Chondrocyte (in vitro differentiated cells): ENCODE measurements around the gene DDX19B. TPM values are rescaled to one million over a fixed set of nuclear protein-coding genes. Genes with fewer than 3 reads are reported as not detected.
A peak's percentile ranks its signal among the peaks of the same experiment; 100 is the strongest.
"Not testable (repeated sequence)": the region's sequence is repeated elsewhere in the genome, so short reads cannot be mapped to it uniquely, and the experiment has no call there.

ENCODE experiments used
- DNase-seq: peaks from one replicate; pipeline ENCODE4 v3.0.0; 2021; ENCODE audit warnings: mixed read lengths, low spot score
- H3K27ac Mint-ChIP-seq: one replicate; pipeline ENCODE4 v1.8.0; 2021; ENCODE audit warnings: mild to moderate bottlenecking, moderate library complexity, mixed read lengths; ENCODE audit not compliant: unreplicated experiment
- H3K27me3 Mint-ChIP-seq: 2 replicates; pipeline ENCODE4 v1.8.0; 2021; ENCODE audit warnings: low read depth, mixed read lengths
- H3K36me3 Mint-ChIP-seq: 2 replicates; pipeline ENCODE4 v1.8.0; 2021; ENCODE audit warnings: low read depth, mixed read lengths
- H3K4me1 Mint-ChIP-seq: 2 replicates; pipeline ENCODE4 v1.8.0; 2021; ENCODE audit warnings: low read depth, mild to moderate bottlenecking, mixed read lengths
- H3K4me3 Mint-ChIP-seq: one replicate; pipeline ENCODE4 v1.8.0; 2021; ENCODE audit warnings: mild to moderate bottlenecking, moderate library complexity, mixed read lengths; ENCODE audit not compliant: unreplicated experiment
- H3K9me3 Mint-ChIP-seq: 2 replicates; pipeline ENCODE4 v1.8.0; 2021; ENCODE audit warnings: low read depth, mixed read lengths
- total RNA-seq: library from RNA; stranded (reverse); gene quantifications from 3 replicates; pipeline ENCODE4 v1.2.1, GENCODE V29; 2021
- TF ChIP-seq, protein P1 (sequence below): fragments of 200-600 bp; sonication (generic); IDR thresholded peaks from 2 replicates; pipeline ENCODE4 v1.5.0; 2021; ENCODE audit warnings: antibody characterized with exemption, mild to moderate bottlenecking, moderate library complexity

Gene DDX19B
- total RNA-seq, 1 donor from 2014 or later = 22.9 TPM

DNA sequence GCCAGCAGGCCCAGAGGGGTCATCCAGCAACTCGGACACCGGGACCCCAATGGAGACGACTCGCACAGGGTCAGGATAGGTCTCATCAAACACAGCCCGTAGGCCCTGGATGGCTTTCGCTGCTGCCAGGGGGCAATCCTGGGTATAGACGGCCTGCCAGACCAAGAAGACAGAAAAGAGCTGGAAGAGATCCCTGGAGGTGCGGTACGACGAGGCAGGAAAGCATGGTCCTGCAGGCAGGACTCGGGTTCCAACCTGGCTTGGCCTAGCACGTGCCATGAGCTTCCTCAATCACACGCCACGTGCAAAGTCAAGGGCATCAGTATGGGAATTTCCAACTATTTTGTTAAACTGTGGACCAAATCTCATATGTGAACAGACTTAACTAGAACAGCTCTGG lies 40.9 kb upstream of the DDX19B start:
- Mint-ChIP-seq H3K9me3 (no peaks in the 10 kb centered on the region), H3K36me3 (peaks cover 48% of the 10 kb centered on the region), H3K4me3 (no peak overlapping the region), H3K27me3 (no peaks in the 10 kb centered on the region), H3K27ac (peak overlapping the region; percentile 24), H3K4me1 (peaks cover 6% of the 10 kb centered on the region)
- DNase-seq = peak; percentile 71
- TF ChIP-seq, protein P1, sequence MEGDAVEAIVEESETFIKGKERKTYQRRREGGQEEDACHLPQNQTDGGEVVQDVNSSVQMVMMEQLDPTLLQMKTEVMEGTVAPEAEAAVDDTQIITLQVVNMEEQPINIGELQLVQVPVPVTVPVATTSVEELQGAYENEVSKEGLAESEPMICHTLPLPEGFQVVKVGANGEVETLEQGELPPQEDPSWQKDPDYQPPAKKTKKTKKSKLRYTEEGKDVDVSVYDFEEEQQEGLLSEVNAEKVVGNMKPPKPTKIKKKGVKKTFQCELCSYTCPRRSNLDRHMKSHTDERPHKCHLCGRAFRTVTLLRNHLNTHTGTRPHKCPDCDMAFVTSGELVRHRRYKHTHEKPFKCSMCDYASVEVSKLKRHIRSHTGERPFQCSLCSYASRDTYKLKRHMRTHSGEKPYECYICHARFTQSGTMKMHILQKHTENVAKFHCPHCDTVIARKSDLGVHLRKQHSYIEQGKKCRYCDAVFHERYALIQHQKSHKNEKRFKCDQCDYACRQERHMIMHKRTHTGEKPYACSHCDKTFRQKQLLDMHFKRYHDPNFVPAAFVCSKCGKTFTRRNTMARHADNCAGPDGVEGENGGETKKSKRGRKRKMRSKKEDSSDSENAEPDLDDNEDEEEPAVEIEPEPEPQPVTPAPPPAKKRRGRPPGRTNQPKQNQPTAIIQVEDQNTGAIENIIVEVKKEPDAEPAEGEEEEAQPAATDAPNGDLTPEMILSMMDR = no peak

DNA sequence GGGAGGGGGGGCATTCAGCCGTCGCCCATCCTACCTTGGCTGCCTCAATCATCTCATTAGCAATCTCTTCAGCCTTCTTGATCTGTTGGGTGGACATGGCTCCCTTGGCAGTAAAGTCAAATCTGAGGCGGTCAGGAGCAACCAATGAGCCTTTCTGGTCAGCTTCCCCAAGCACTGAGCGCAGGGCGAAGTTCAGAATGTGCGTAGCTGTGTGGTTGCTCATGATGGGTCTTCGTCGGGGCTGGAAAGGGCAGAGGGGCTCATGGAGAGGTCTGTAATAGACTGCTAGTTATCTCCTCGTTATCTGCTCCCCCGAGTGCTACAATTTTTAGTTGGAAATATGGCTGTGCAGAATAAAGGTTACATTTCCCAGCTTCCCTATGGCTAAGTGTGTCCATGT lies 40.0 kb upstream of the DDX19B start:
- Mint-ChIP-seq H3K9me3 (no peaks in the 10 kb centered on the region), H3K36me3 (peaks cover 46% of the 10 kb centered on the region), H3K27ac (no peak overlapping the region), H3K4me3 (no peak overlapping the region), H3K27me3 (no peaks in the 10 kb centered on the region), H3K4me1 (peaks cover under 1% of the 10 kb centered on the region)
- TF ChIP-seq, protein P1 = no peak
- peak; percentile 56 for DNase-seq

DNA sequence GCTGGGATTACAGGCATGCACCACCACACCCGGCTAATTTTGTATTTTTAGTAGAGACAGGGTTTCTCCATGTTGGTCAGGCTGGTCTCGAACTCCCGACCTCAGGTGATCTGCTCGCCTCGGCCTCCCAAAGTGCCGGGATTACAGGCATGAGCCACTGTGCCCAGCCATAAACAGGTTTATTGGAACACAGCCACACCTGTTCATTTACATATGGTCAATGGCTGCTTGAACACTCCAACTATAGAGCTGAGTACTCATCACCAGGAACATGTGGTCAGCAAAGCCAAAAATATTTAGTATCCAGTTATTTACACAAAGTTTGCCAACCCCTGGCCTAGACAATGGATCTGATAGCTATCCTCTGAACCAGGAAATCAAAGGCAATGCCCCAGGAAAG lies 39.1 kb upstream of the DDX19B start:
- not testable (repeated sequence) for H3K27ac Mint-ChIP-seq, H3K9me3 Mint-ChIP-seq, H3K27me3 Mint-ChIP-seq, H3K4me1 Mint-ChIP-seq, DNase-seq, H3K4me3 Mint-ChIP-seq
- peaks cover 47% of the 10 kb centered on the region for H3K36me3 Mint-ChIP-seq

DNA sequence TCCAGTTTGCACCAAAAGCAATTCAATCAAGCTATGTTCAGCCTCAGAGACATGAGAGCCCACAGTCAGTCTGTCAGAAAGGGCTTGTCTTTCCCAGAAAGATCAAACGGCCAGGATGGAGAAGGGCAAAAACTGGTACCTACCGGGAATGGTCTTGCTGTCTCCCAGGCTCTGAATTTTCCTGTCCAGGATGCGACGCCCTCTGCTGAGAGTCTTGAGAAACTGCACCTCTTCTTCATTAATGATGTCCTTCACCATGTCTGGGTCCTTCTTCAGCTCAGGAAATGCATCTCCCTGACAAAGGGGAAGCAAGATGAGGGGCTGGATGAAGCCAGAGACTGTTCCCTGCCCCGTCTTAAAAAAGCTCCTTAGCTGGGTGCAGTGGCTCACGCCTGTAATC lies 31.5 kb upstream of the DDX19B start:
- peaks cover 45% of the 10 kb centered on the region for H3K36me3 Mint-ChIP-seq
- no peaks in the 10 kb centered on the region for H3K4me1 Mint-ChIP-seq
- no peaks in the 10 kb centered on the region for H3K9me3 Mint-ChIP-seq
- H3K4me3 Mint-ChIP-seq = no peak overlapping the region
- H3K27ac Mint-ChIP-seq = peak overlapping the region; percentile 51
- H3K27me3 Mint-ChIP-seq = no peaks in the 10 kb centered on the region
- TF ChIP-seq, protein P1 = peak; percentile 78
- peak; percentile 27 for DNase-seq

DNA sequence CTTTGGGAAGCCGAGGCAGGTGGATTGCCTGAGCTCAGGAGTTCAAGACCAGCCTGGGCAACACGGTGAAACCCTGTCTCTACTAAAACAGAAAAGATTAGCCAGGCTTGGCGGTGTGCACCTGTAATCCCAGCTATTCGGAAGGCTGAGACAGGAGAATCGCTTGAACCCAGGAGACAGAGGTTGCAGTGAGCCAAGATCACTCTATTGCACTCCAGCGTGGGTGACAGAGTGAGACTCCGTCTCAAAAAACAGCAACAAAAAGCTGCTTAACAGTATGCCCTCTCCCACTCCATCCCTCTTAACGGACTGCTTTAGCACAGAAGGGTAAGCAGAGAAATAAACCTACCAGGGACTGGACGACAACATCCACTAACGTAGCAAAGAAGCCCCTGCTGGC lies 31.1 kb upstream of the DDX19B start:
- not testable (repeated sequence) for H3K27me3 Mint-ChIP-seq, DNase-seq, H3K4me1 Mint-ChIP-seq, H3K9me3 Mint-ChIP-seq, H3K4me3 Mint-ChIP-seq
- Mint-ChIP-seq H3K27ac (peak overlapping the region; percentile 51), H3K36me3 (peaks cover 45% of the 10 kb centered on the region)

DNA sequence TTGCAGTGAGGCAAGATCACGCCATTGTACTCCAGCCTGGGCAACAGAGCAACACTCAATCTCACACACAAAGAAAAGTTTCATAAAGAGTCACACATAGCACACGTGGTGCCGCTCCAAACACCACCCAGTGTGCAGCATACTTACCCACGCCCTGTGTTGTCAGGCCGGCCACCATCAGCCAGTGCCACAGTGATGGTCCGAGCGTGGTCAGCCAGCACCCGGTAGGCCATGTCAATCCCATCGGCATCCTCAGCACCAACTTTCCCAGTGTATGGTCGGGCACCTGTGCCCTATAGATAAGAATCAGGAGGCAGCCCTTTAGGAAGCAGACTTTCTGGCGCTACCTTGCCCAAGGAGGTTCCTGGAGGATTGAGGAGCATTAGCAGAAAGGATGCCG lies 29.5 kb upstream of the DDX19B start:
- Mint-ChIP-seq H3K36me3 (peaks cover 47% of the 10 kb centered on the region), H3K27me3 (no peaks in the 10 kb centered on the region), H3K4me1 (no peaks in the 10 kb centered on the region), H3K27ac (peak overlapping the region; percentile 45), H3K9me3 (no peaks in the 10 kb centered on the region), H3K4me3 (no peak overlapping the region)
- DNase-seq = peak; percentile 46
- TF ChIP-seq, protein P1 = no peak
